BLaER1 treated with 17β-estradiol and CSF1 and Interleukin-3, amounts not matched to agents 10 nM and 100 nM (cell line): ENCODE measurements around the gene DNAH8.

Experiments used
- H3K27ac ChIP-seq, 11 experiments: shearing (Covaris generic); formaldehyde crosslinking; 2 replicates each; pipeline ENCODE4 v1.8.1; 2022
- H3K27me3 ChIP-seq, 11 experiments: shearing (Covaris generic); formaldehyde crosslinking; 2 replicates each; pipeline ENCODE4 v1.8.1; 2022
- H3K36me3 ChIP-seq, 11 experiments: shearing (Covaris generic); formaldehyde crosslinking; 2 replicates each; pipeline ENCODE4 v1.8.1; 2022
- H3K4me1 ChIP-seq, 10 experiments: shearing (Covaris generic); formaldehyde crosslinking; 2 replicates each; pipeline ENCODE4 v1.8.1; 2022
- H3K4me2 ChIP-seq, 11 experiments: shearing (Covaris generic); formaldehyde crosslinking; 2 replicates each; pipeline ENCODE4 v1.8.1; 2022
- H3K4me3 ChIP-seq, 10 experiments: shearing (Covaris generic); formaldehyde crosslinking; 2 replicates each; pipeline ENCODE4 v1.8.1; 2022
- H3K9ac ChIP-seq, 11 experiments: shearing (Covaris generic); formaldehyde crosslinking; 2 replicates each; pipeline ENCODE4 v1.8.1; 2022
- H3K9me3 ChIP-seq, 11 experiments: shearing (Covaris generic); formaldehyde crosslinking; replicated peaks in 1 of 11; 2 replicates each; pipeline ENCODE4 v1.8.1; 2022
- H4K20me1 ChIP-seq, 11 experiments: shearing (Covaris generic); formaldehyde crosslinking; 2 replicates each; pipeline ENCODE4 v1.8.1; 2022
- Cebpa-rat ChIP-seq, 11 experiments: shearing (Covaris generic); IDR thresholded peaks; 2 replicates each; pipeline ENCODE4 v1.8.1; 2022

The DNAH8 gene

GRCh38 chr6:39054577-39055142 lies 339.5 kb downstream of the DNAH8 start:
- peaks cover 0 to 46% (median 18%) of the 10 kb centered on the region in 11 experiments; a peak in 15 of 22 replicates for H3K36me3 ChIP-seq
- H3K27me3 ChIP-seq = peaks cover under 1 to 8% (median 7%) of the 10 kb centered on the region in 11 experiments; a peak in 19 of 22 replicates
- no peak overlapping the region for H3K27ac ChIP-seq
- H3K9ac ChIP-seq = no peak overlapping the region
- H3K4me3 ChIP-seq = no peak overlapping the region
- no peaks in the 10 kb centered on the region for H3K9me3 ChIP-seq
- H3K4me1 ChIP-seq = peaks cover 37 to 47% (median 41%) of the 10 kb centered on the region in 10 experiments
- no peak for TF ChIP-seq Cebpa-rat (IDR thresholded peaks at IDR 0.05)
- H4K20me1 ChIP-seq = peaks cover 0 to 46% (median 13%) of the 10 kb centered on the region in 11 experiments; a peak in 15 of 22 replicates
- H3K4me2 ChIP-seq = no peak overlapping the region

GRCh38 chr6:39055661-39056060 lies 340.6 kb downstream of the DNAH8 start:
- H4K20me1 ChIP-seq = peaks cover 0 to 36% (median 3%) of the 10 kb centered on the region in 11 experiments; a peak in 10 of 22 replicates
- H3K27me3 ChIP-seq = no peaks in the 10 kb centered on the region
- H3K4me2 ChIP-seq = no peak overlapping the region
- H3K27ac ChIP-seq = no peak overlapping the region
- no peak for TF ChIP-seq Cebpa-rat (IDR thresholded peaks at IDR 0.05)
- peaks cover 0 to 47% (median 18%) of the 10 kb centered on the region in 11 experiments; a peak in 15 of 22 replicates for H3K36me3 ChIP-seq
- no peak overlapping the region for H3K4me3 ChIP-seq
- peaks cover 27 to 37% (median 31%) of the 10 kb centered on the region in 10 experiments for H3K4me1 ChIP-seq
- H3K9me3 ChIP-seq = no peaks in the 10 kb centered on the region
- H3K9ac ChIP-seq = no peak overlapping the region

DNA sequence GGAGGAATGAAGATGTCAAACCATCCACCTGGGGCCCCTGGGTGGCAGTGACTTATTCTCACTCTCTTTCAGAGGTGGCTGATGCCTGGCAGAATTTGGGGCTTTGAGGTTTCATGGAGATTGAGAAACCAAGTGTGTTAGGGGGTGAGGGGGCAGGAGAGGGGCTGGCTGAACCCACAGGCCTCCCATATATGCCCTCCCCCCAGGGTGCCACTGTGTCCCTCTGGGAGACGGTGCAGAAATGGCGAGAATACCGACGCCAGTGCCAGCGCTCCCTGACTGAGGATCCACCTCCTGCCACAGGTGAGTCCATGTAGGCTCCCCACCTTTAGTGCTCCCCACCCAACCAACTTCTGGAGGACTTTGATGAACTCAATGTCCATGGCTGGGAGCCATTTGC lies 341.1 kb downstream of the DNAH8 start:
- H4K20me1 ChIP-seq = peaks cover 0 to 31% (median 0%) of the 10 kb centered on the region in 11 experiments; a peak in 6 of 22 replicates
- TF ChIP-seq Cebpa-rat (IDR thresholded peaks at IDR 0.05) = no peak
- H3K4me2 ChIP-seq = no peak overlapping the region
- no peaks in the 10 kb centered on the region for H3K27me3 ChIP-seq
- H3K9ac ChIP-seq = no peak overlapping the region
- peaks cover 0 to 47% (median 18%) of the 10 kb centered on the region in 11 experiments; a peak in 15 of 22 replicates for H3K36me3 ChIP-seq
- peaks cover 21 to 32% (median 26%) of the 10 kb centered on the region in 10 experiments for H3K4me1 ChIP-seq
- no peaks in the 10 kb centered on the region for H3K9me3 ChIP-seq
- H3K4me3 ChIP-seq = no peak overlapping the region
- no peak overlapping the region for H3K27ac ChIP-seq

GRCh38 chr6:39056681-39057080 lies 341.6 kb downstream of the DNAH8 start:
- TF ChIP-seq Cebpa-rat (IDR thresholded peaks at IDR 0.05) = no peak
- Histone ChIP-seq H3K4me1 (peaks cover 17 to 27% (median 21%) of the 10 kb centered on the region in 10 experiments), H3K9ac (no peak overlapping the region), H3K27ac (no peak overlapping the region), H3K36me3 (peaks cover 0 to 47% (median 18%) of the 10 kb centered on the region in 11 experiments; a peak in 15 of 22 replicates), H3K27me3 (no peaks in the 10 kb centered on the region), H3K9me3 (no peaks in the 10 kb centered on the region), H4K20me1 (peaks cover 0 to 26% (median 0%) of the 10 kb centered on the region in 11 experiments; a peak in 6 of 22 replicates), H3K4me2 (no peak overlapping the region), H3K4me3 (no peak overlapping the region)

DNA sequence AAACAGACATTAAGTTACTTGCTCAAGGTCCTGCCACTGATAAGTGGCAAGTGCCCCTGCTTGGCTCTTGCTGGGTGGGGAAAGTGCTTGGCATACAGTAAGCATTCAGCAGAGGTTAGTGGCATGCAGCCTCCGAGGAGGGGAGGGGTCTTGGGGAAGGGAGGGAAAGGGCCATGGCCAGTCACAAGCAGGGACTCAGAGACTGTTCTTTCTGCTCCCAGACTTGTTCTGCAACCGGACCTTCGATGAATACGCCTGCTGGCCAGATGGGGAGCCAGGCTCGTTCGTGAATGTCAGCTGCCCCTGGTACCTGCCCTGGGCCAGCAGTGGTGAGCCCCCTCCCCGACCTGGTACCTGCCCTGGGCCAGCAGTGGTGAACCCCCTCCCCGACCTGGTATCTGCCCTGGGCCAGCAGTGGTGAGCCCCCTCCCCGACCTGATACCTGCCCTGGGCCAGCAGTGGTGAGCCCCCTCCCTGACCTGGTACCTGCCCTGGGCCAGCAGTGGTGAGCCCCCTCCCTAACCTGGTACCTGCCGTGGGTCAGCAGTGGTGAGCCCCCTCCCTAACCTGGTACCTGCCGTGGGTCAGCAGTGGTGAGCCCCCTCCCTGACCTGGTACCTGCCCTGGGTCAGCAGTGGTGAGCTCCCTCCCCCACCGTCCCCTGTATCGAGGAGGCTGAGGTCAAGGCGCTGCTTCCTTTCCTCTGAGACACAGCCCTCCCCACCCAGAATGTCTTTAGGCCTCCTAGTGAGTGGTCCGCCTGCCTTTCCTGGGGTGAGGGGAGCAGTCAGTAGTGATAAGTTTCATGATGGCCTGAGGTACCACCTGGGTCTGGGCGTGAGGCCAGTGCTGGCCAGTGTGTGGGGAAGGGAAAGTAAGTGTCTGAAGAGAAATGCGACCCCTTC lies 342.4 kb downstream of the DNAH8 start:
- no peaks in the 10 kb centered on the region for H3K9me3 ChIP-seq
- no peak overlapping the region for H3K4me2 ChIP-seq
- H3K9ac ChIP-seq = no peak overlapping the region
- peaks cover 8 to 19% (median 13%) of the 10 kb centered on the region in 10 experiments for H3K4me1 ChIP-seq
- peaks cover 0 to 47% (median 18%) of the 10 kb centered on the region in 11 experiments; a peak in 15 of 22 replicates for H3K36me3 ChIP-seq
- no peaks in the 10 kb centered on the region for H3K27me3 ChIP-seq
- peaks cover 0 to 18% (median 0%) of the 10 kb centered on the region in 11 experiments; a peak in 4 of 22 replicates for H4K20me1 ChIP-seq
- no peak overlapping the region for H3K4me3 ChIP-seq
- no peak overlapping the region for H3K27ac ChIP-seq
- no peak for TF ChIP-seq Cebpa-rat (IDR thresholded peaks at IDR 0.05)

- Histone ChIP-seq H3K4me1 (peaks cover 0 to 8% (median 1%) of the 10 kb centered on the region in 10 experiments; a peak in 13 of 20 replicates), H3K9me3 (no peaks in the 10 kb centered on the region), H3K4me2 (no peak overlapping the region), H3K27ac (no peak overlapping the region), H3K27me3 (no peaks in the 10 kb centered on the region), H3K4me3 (no peak overlapping the region), H4K20me1 (peaks cover 0 to 10% (median 0%) of the 10 kb centered on the region in 11 experiments; a peak in 3 of 22 replicates), H3K9ac (no peak overlapping the region), H3K36me3 (peaks cover 0 to 47% (median 18%) of the 10 kb centered on the region in 11 experiments; a peak in 15 of 22 replicates)
- no peak for TF ChIP-seq Cebpa-rat (IDR thresholded peaks at IDR 0.05)
Observed at GRCh38 chr6:39058471-39059147, 343.5 kb downstream of the DNAH8 start.

DNA sequence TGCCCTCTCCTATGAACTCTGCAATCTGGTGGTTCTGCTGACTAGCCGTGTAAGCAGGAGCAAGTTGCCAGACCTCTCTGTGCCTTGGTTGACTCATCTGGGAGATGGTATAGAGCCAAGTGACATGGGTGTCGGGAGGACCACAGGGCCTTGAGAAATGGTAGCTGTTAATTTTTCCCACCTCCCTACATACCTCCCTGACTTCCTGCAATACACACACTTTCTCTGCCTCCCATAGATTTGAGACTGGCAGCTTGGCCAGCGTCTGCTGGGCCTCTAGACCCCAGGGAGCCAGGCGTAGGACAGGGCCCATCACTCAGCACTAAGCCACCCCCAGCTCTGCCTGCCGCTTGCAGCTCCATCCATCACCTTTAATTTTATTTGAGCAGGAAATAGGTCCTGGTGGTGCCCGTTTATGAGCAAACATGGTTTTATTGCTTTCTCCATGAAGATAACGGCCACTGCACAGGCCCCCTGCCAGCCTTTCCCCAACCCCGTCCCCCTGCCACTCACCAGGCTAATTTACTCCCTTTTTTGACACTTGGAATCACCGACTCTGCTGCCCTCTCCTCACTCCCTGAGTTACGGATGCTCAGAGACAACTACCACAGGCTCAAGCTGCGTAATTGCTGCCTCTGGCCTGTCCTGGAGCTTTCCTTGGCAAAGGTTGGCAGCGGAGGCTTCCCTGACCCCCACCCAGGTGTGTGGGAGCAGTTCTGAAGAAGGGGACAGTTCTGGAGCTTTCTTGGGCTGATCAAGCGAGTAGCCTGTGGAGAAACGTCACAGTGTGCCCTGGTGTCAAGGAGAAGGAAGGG lies 344.6 kb downstream of the DNAH8 start:
- Histone ChIP-seq H3K9me3 (no peaks in the 10 kb centered on the region), H3K9ac (no peak overlapping the region), H4K20me1 (peaks cover 0 to 6% (median 0%) of the 10 kb centered on the region in 11 experiments; a peak in 1 of 22 replicates), H3K4me1 (peaks cover 0 to 3% (median 0%) of the 10 kb centered on the region in 10 experiments; a peak in 1 of 20 replicates), H3K4me3 (no peak overlapping the region), H3K27me3 (no peaks in the 10 kb centered on the region), H3K36me3 (peaks cover 0 to 43% (median 18%) of the 10 kb centered on the region in 11 experiments; a peak in 15 of 22 replicates), H3K4me2 (no peak overlapping the region), H3K27ac (no peak overlapping the region)
- TF ChIP-seq Cebpa-rat (IDR thresholded peaks at IDR 0.05) = no peak
